Nephron progenitor cell (in vitro differentiated cells): ENCODE measurements around the gene ERBIN.
"Not testable (repeated sequence)": the region's sequence is repeated elsewhere in the genome, so short reads cannot be mapped to it uniquely, and the experiment has no call there.

Experiments
- DNase-seq: peaks from one replicate; pipeline ENCODE4 v3.0.0; 2021
- H3K27ac Mint-ChIP-seq: 2 replicates; pipeline ENCODE4 v1.8.0; 2021; ENCODE audit warnings: mild to moderate bottlenecking, moderate library complexity, mixed read lengths
- H3K27me3 Mint-ChIP-seq: 2 replicates; pipeline ENCODE4 v1.8.0; 2021; ENCODE audit warnings: mild to moderate bottlenecking, low read depth, mixed read lengths; ENCODE audit not compliant: poor library complexity
- H3K36me3 Mint-ChIP-seq: 2 replicates; pipeline ENCODE4 v1.8.0; 2021; ENCODE audit warnings: low read depth, mixed read lengths
- H3K4me1 Mint-ChIP-seq: 2 replicates; pipeline ENCODE4 v1.8.0; 2021; ENCODE audit warnings: mixed read lengths
- H3K4me3 Mint-ChIP-seq: 2 replicates; pipeline ENCODE4 v1.8.0; 2021; ENCODE audit warnings: mild to moderate bottlenecking, moderate library complexity, mixed read lengths
- H3K9me3 Mint-ChIP-seq: 2 replicates; pipeline ENCODE4 v1.8.0; 2021; ENCODE audit warnings: mild to moderate bottlenecking, moderate library complexity, mixed read lengths
- TF ChIP-seq, protein P1 (sequence below): fragments of 200-600 bp; sonication (generic); IDR thresholded peaks from 2 replicates; pipeline ENCODE4 v1.5.0; 2021; ENCODE audit warnings: antibody characterized with exemption

ERBIN gene

DNA sequence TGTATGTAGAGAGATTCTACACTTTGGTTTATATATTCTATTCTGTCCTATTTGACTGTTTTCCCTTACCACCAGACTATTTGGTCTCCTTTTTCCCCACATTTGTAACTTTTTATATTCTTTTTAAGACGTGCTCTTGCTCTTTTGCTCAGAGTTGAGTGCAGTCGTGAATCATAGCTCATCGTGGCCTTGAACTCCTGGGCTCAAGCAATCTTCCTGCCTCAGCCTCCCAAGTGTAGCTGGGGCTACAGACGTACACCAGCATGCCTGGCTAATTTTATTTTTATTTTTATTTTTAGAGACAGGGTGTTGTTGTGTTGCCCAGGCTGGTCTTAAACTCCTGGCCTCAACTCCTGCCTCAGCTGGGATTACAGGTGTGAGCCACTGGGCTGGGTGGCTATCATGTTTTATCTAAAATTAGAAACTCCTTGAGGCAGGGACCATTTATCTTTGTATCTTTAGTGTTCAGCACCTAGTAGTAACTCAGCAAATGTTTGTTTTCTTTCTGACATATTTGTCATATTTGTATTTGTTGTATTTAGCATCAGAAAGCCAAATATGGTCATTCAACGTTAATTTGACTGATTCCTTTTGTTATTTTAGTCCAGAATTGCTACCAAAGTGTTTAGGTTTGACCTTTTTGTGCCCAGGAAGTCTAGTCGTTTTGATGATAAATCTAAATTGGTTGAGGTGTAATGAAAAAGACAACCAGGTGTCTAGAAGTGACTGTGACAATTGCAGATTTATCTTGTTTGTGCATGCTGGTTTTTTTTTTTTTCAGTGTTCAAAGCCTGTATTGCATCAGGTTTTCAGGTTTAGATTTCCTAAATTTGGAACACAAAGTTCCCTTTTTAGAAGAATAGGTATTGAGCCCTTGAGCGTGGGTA is 44.3 kb downstream of the ERBIN start:
- peak overlapping the region; percentile 2 for H3K27ac Mint-ChIP-seq
- peaks cover 32% of the 10 kb centered on the region for H3K4me1 Mint-ChIP-seq
- H3K27me3 Mint-ChIP-seq: no peaks in the 10 kb centered on the region
- TF ChIP-seq, protein P1, sequence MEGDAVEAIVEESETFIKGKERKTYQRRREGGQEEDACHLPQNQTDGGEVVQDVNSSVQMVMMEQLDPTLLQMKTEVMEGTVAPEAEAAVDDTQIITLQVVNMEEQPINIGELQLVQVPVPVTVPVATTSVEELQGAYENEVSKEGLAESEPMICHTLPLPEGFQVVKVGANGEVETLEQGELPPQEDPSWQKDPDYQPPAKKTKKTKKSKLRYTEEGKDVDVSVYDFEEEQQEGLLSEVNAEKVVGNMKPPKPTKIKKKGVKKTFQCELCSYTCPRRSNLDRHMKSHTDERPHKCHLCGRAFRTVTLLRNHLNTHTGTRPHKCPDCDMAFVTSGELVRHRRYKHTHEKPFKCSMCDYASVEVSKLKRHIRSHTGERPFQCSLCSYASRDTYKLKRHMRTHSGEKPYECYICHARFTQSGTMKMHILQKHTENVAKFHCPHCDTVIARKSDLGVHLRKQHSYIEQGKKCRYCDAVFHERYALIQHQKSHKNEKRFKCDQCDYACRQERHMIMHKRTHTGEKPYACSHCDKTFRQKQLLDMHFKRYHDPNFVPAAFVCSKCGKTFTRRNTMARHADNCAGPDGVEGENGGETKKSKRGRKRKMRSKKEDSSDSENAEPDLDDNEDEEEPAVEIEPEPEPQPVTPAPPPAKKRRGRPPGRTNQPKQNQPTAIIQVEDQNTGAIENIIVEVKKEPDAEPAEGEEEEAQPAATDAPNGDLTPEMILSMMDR: no peak
- H3K4me3 Mint-ChIP-seq: no peak overlapping the region
- DNase-seq: no peak
- H3K9me3 Mint-ChIP-seq: peaks cover 40% of the 10 kb centered on the region
- H3K36me3 Mint-ChIP-seq: peaks cover 59% of the 10 kb centered on the region

DNA sequence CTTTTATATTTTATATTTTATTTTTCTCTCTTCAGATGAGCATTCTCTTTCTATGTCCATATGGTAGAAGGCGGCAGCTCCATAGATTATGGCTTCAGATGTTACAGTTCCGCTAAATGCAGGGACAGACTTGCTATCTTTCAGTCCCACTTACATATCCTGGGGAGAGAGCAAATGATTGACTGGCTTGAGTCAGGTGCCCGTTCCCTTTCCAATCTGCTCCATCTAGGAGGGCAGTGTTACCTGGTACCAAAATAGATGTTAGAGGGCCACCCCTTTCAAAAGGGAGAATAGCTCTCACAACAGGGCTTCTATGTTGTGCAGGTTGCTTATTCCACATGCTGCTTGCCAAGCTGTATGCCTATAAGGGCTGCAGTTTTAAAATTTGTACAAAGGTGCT is 45.3 kb downstream of the ERBIN start:
- no peak overlapping the region for H3K4me3 Mint-ChIP-seq

DNA sequence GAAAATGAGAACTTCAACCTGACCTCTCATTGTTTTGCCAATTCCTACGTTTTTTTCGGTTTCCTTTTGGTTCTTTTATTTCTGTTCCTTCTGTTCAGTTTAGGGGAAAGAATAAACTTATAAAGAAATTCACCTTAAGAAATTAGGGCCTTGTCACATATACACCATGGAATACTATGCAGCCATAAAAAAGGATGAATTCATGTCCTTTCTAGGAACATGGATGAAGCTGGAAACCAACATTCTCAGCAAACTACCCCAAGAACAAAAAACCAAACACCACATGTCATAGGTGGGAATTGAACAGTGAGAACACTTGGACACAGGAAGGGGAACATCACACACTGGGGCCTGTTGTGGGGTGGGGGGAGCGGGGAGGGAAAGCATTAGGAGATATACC is 46.5 kb downstream of the ERBIN start:
- H3K36me3 Mint-ChIP-seq: peaks cover 60% of the 10 kb centered on the region
- H3K4me1 Mint-ChIP-seq: peaks cover 29% of the 10 kb centered on the region
- not testable (repeated sequence) for DNase-seq, H3K27ac Mint-ChIP-seq, H3K27me3 Mint-ChIP-seq, H3K4me3 Mint-ChIP-seq
- H3K9me3 Mint-ChIP-seq: peaks cover 47% of the 10 kb centered on the region

More for the DNA sequence above, 45.3 kb downstream of the ERBIN start:
- H3K4me1 Mint-ChIP-seq: peaks cover 32% of the 10 kb centered on the region
- H3K36me3 Mint-ChIP-seq: peaks cover 62% of the 10 kb centered on the region
- H3K27ac Mint-ChIP-seq: no peak overlapping the region
- no peak for DNase-seq
- TF ChIP-seq, protein P1: no peak
- peaks cover 44% of the 10 kb centered on the region for H3K9me3 Mint-ChIP-seq
- no peaks in the 10 kb centered on the region for H3K27me3 Mint-ChIP-seq

DNA sequence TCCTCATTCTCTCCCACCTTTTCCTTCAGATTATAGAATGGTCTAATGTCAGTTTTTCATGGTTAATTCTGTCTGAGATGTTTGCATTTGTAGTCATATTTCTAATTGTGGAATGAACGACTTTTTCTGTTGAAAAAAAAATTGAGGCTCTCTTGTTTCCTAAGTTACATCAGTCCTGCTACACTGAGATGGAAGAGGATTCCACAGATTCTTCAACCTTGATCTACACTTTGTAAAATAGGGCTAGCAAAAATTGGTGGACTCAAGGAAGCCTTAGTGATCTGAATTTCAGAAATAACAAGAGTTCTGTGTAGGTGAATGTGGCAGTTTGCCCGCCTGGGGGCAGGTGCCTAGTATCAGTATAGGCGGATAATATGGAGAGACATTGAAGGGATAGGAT is 51.9 kb downstream of the ERBIN start:
- H3K4me1 Mint-ChIP-seq: no peaks in the 10 kb centered on the region
- no peaks in the 10 kb centered on the region for H3K27me3 Mint-ChIP-seq
- peaks cover 78% of the 10 kb centered on the region for H3K36me3 Mint-ChIP-seq
- TF ChIP-seq, protein P1: no peak
- no peak for DNase-seq
- H3K9me3 Mint-ChIP-seq: peaks cover 60% of the 10 kb centered on the region
- no peak overlapping the region for H3K4me3 Mint-ChIP-seq
- no peak overlapping the region for H3K27ac Mint-ChIP-seq

DNA sequence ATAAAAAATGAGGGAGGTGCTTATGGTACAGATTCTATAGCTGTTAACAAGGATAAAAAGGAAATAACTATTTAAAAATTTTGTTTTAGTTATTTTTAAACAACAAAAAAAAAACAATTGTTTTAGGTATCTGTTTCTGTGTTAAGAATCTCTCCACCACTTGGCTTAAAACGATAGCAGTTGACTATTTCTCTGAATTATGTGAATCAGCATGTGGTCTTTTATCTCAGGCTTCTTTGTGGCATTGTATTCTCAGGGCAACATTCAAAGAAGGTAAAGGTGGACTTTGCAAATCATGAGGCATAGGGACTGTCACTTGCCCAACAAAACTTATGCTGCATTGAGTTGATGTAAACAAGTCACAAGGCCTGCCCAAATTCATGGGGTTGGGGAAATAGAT is 55.2 kb downstream of the ERBIN start:
- H3K27me3 Mint-ChIP-seq: no peaks in the 10 kb centered on the region
- TF ChIP-seq, protein P1: no peak
- peaks cover 67% of the 10 kb centered on the region for H3K36me3 Mint-ChIP-seq
- H3K4me3 Mint-ChIP-seq: no peak overlapping the region
- H3K9me3 Mint-ChIP-seq: peaks cover 32% of the 10 kb centered on the region
- peaks cover 21% of the 10 kb centered on the region for H3K4me1 Mint-ChIP-seq
- no peak for DNase-seq
- peak overlapping the region; percentile 54 for H3K27ac Mint-ChIP-seq

DNA sequence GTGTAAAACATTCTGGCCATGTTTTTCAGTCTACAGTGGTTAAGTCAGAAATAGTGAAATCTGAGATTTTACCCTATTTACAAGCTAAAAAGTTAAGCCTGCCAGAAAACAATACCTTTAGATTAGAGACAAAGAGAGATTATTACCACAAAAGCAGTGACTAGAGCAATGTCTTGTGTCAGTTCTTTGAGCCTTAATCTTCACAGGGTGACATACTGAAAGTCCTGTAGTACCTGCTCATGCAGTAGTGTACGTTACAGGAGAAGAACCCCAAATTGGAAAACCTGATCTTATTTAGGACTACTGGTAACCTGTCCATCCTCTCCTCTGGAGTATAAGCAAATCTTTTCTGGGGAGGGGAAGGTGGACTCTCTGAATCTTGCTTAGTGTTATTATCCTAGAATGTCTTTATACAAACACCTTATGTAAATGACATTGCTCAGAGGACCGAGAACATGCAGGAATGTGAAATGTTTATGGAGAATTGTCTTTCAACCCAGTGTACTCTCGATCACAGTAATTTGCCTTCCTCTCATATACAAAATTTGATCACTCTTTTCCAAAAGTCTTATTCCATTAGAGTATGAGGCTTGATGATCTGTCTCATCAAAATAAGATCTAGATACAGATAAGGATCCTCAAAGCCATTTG is 55.7 kb downstream of the ERBIN start:
- TF ChIP-seq, protein P1: no peak
- Mint-ChIP-seq H3K27me3 (no peaks in the 10 kb centered on the region), H3K27ac (no peak overlapping the region), H3K4me1 (peaks cover 21% of the 10 kb centered on the region), H3K9me3 (peaks cover 31% of the 10 kb centered on the region), H3K4me3 (no peak overlapping the region), H3K36me3 (peaks cover 66% of the 10 kb centered on the region)
- no peak for DNase-seq
